ENCODE measurements around the gene HMGXB3. TPM values are rescaled to one million over a fixed set of nuclear protein-coding genes. Genes with fewer than 3 reads are reported as not detected.

Gene HMGXB3
- total RNA-seq, 1 experiment from 2014 or later = 38.0 TPM

DNA sequence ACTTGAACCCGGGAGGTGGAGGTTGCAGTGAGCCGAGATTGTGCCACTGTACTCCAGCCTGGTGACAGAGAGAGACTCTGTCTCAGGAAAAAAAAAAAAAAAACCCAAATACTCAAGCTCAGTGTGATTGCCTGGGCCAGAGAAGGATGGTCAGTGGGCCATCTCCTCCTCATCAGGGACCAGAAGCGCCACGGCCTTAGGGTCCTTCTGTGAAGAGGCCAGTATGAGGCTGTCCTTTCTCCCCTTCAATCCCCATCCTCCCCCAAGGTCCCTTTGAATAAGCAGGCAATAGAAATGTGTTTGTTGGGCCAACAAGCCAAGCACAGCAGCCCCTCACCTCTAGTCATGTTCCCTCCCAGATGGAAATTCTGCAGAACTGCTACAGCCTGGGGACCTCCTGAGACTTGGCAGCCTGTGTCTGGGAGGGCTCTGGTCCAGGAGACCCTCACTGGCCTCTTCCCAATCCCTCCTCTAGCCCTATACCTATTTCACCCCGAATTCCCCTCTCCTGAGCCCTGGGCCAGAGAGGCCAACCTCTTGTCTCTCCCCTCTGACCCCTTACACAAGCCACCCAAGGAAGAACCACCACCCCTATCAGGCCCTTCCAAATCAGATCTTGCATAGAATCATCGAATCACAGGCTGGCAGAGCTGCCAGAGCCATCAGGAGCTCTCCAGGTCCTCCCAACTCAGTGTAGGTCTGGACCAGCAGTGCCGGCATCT is 84.8 kb downstream of the HMGXB3 start:
- ChIA-PET CTCF (no interaction called here), POLR2A (ENCODE audit: unreplicated experiment) (no interaction called here)
- H3K27me3 ChIP-seq (ENCODE audit: insufficient read depth, low read depth) = peaks cover 23% of the 10 kb centered on the region; the same call in 1 of the 2 replicates
- no peak overlapping the region for H3K4me3 ChIP-seq
- no peak overlapping the region for H3K4me2 ChIP-seq
- H3K36me3 ChIP-seq (ENCODE audit: low read depth) = no peaks in the 10 kb centered on the region
- peaks cover 4% of the 10 kb centered on the region; the same call in 1 of the 2 replicates for H3K9me2 ChIP-seq (ENCODE audit: insufficient read depth)
- no peaks in the 10 kb centered on the region for H3F3A ChIP-seq (ENCODE audit: insufficient read depth, low read depth)
- H3K9me3 ChIP-seq (ENCODE audit: insufficient read depth, low read depth) = no peaks in the 10 kb centered on the region
- H4K20me1 ChIP-seq (ENCODE audit: insufficient read depth) = no peaks in the 10 kb centered on the region
- TF ChIP-seq, protein P1, sequence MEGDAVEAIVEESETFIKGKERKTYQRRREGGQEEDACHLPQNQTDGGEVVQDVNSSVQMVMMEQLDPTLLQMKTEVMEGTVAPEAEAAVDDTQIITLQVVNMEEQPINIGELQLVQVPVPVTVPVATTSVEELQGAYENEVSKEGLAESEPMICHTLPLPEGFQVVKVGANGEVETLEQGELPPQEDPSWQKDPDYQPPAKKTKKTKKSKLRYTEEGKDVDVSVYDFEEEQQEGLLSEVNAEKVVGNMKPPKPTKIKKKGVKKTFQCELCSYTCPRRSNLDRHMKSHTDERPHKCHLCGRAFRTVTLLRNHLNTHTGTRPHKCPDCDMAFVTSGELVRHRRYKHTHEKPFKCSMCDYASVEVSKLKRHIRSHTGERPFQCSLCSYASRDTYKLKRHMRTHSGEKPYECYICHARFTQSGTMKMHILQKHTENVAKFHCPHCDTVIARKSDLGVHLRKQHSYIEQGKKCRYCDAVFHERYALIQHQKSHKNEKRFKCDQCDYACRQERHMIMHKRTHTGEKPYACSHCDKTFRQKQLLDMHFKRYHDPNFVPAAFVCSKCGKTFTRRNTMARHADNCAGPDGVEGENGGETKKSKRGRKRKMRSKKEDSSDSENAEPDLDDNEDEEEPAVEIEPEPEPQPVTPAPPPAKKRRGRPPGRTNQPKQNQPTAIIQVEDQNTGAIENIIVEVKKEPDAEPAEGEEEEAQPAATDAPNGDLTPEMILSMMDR (conservative IDR thresholded peaks at IDR 0.05) = no peak
- no peak for TF ChIP-seq EZH2 (IDR thresholded peaks at IDR 0.05; ENCODE audit: low read depth)
- no peak for DNase-seq
- H3K79me2 ChIP-seq (ENCODE audit: low read depth) = no peaks in the 10 kb centered on the region
- H3K27ac ChIP-seq = no peak overlapping the region
- H2AFZ ChIP-seq = no peak overlapping the region
- no TSS peak for BruUV-seq (replicated peaks)
- intact Hi-C loops (cut with micrococcal nuclease; ENCODE audit: unreplicated experiment) = no loop called here
- no peaks in the 10 kb centered on the region for H3K4me1 ChIP-seq (replicated peaks; ENCODE audit: insufficient read depth)

DNA sequence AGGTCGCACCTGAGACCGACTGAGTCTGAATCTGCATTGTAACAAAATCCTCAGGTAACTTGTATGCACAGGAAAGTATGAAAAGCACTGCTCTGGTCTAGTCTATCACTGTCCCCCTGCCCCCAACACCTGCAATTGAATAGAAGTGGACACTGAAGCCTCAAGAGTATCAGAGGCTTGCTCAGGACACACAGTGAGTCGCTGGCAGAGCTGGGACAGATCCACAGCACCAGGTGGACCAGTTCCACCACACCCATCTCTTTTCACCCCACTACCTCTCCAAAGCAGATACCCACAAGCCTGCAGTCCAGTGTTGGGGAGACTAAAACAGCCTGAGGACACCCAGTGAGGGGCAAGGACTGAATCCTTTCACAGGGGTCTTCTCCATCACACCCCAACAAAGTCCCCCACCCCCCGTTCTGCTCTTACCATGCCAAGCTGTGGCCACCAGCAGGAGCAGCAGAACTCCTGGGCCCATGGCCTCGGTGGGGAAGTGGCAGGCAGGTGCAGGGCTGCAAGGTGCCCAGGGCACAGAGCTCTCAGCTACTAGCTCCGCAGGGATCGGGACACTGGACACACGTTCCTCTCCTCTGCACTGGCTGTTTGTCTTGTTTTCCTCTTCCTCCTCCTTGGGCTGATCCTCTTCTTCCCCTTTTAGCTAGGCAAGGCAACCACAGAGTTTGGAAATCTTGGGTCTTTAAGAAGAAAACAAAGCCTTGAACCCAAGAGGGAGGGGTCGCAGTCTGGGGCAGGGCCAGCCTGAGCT is 85.6 kb downstream of the HMGXB3 start, which contains the start of gene CSF1R:
Gene CSF1R (minus strand): TSS at position 605 of the 766 bp plus-strand sequence. CDS start 127 bp downstream, at position 478.
- POLR2A ChIA-PET (ENCODE audit: unreplicated experiment) = no interaction called here
- Histone ChIP-seq H3K79me2 (ENCODE audit: low read depth) (no peaks in the 10 kb centered on the region), H3K9me2 (ENCODE audit: insufficient read depth) (peaks cover 4% of the 10 kb centered on the region; the same call in 1 of the 2 replicates), H3K9me3 (ENCODE audit: insufficient read depth, low read depth) (no peaks in the 10 kb centered on the region), H3K27ac (no peak within 1 kb of the TSS), H3K4me3 (no peak within 1 kb of the TSS), H3F3A (ENCODE audit: insufficient read depth, low read depth) (no peaks in the 10 kb centered on the region), H3K4me2 (no peak within 1 kb of the TSS), H3K36me3 (ENCODE audit: low read depth) (no peaks in the 10 kb centered on the region), H3K27me3 (ENCODE audit: insufficient read depth, low read depth) (peaks cover 20% of the 10 kb centered on the region; the same call in 1 of the 2 replicates), H4K20me1 (ENCODE audit: insufficient read depth) (no peaks in the 10 kb centered on the region), H3K4me1 (replicated peaks; ENCODE audit: insufficient read depth) (no peaks in the 10 kb centered on the region), H2AFZ (no peak within 1 kb of the TSS)
- BruUV-seq (replicated peaks) = no TSS peak
- intact Hi-C loops (cut with micrococcal nuclease; ENCODE audit: unreplicated experiment) = no loop called here
- TF ChIP-seq, protein P1 (conservative IDR thresholded peaks at IDR 0.05) = no peak
- no peak for TF ChIP-seq EZH2 (IDR thresholded peaks at IDR 0.05; ENCODE audit: low read depth)
- DNase-seq = no peak
- CTCF ChIA-PET = no interaction called here

DNA sequence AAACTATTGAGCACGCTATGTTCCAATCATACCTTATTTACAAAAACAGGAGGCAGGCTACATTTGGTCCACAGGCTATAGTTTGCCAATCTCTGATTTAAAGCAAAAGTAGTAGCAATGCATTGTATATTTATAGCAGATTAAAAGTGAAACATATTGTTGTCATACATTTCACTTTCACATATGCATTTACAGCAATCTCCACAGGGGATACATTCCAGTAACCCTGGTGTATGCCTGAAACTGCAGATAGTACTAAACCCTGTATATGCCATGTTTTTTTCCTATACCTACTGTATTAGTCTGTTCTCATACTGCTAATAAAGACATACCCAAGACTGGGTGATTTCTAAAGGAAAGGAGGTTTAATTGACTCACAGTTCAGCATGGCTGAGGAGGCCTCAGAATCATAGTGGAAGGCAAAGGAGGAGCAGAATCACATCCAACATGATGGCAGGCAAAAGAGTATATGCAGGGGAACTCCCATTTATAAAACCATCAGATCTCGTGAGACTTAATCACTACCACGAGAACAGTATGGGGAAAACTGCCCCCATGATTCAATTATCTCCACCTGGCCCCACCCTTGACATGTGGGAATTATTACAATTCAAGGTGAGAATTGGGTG is 91.7 kb downstream of the HMGXB3 start:
- Histone ChIP-seq H3K4me1 (replicated peaks; ENCODE audit: insufficient read depth) (no peaks in the 10 kb centered on the region), H4K20me1 (ENCODE audit: insufficient read depth) (no peaks in the 10 kb centered on the region), H3K27ac (no peak overlapping the region), H3K4me2 (no peak overlapping the region), H2AFZ (no peak overlapping the region), H3K9me3 (ENCODE audit: insufficient read depth, low read depth) (no peaks in the 10 kb centered on the region), H3F3A (ENCODE audit: insufficient read depth, low read depth) (no peaks in the 10 kb centered on the region), H3K27me3 (ENCODE audit: insufficient read depth, low read depth) (peaks cover 11% of the 10 kb centered on the region; the same call in 1 of the 2 replicates), H3K4me3 (no peak overlapping the region), H3K36me3 (ENCODE audit: low read depth) (no peaks in the 10 kb centered on the region), H3K9me2 (ENCODE audit: insufficient read depth) (peaks cover 4% of the 10 kb centered on the region; the same call in 1 of the 2 replicates), H3K79me2 (ENCODE audit: low read depth) (no peaks in the 10 kb centered on the region)
- no peak for DNase-seq
- ChIA-PET CTCF (no interaction called here), POLR2A (ENCODE audit: unreplicated experiment) (no interaction called here)
- intact Hi-C loops (cut with micrococcal nuclease; ENCODE audit: unreplicated experiment) = no loop called here
- TF ChIP-seq, protein P1 (conservative IDR thresholded peaks at IDR 0.05) = no peak
- no peak for TF ChIP-seq EZH2 (IDR thresholded peaks at IDR 0.05; ENCODE audit: low read depth)
- no TSS peak for BruUV-seq (replicated peaks)

Data from PC-9 (cell line).